H9 (cell line): ENCODE measurements around the gene FAM83E. TPM values are rescaled to one million over a fixed set of nuclear protein-coding genes. Genes with fewer than 3 reads are reported as not detected.

ENCODE experiments used
- DNase-seq: peaks from one replicate; pipeline ENCODE4 v3.0.0-alpha.2; 2017
- H2AFZ ChIP-seq: one replicate; pipeline ENCODE4 v1.6.1; 2013; ENCODE audit warnings: mild to moderate bottlenecking, low read length, control low read depth, moderate library complexity
- H2AK5ac ChIP-seq: 2 replicates; pipeline ENCODE4 v1.6.1; 2013; ENCODE audit warnings: low read length, control low read depth, mixed read lengths; ENCODE audit not compliant: insufficient read length
- H2BK120ac ChIP-seq: one replicate; pipeline ENCODE4 v1.6.1; 2013; ENCODE audit warnings: low read depth, mild to moderate bottlenecking, low read length, control low read depth, inconsistent platforms; ENCODE audit not compliant: poor library complexity, severe bottlenecking
- H2BK12ac ChIP-seq: 2 replicates; pipeline ENCODE4 v1.6.1; 2013; ENCODE audit warnings: low read length, control low read depth, mixed read lengths, low read depth; ENCODE audit not compliant: insufficient read length
- H2BK15ac ChIP-seq: 2 replicates; pipeline ENCODE4 v1.6.1; 2013; ENCODE audit warnings: low read depth, low read length, control low read depth
- H2BK20ac ChIP-seq: one replicate; pipeline ENCODE4 v1.6.1; 2013; ENCODE audit warnings: low read depth, mild to moderate bottlenecking, low read length, control low read depth, inconsistent platforms; ENCODE audit not compliant: poor library complexity, severe bottlenecking
- H2BK5ac ChIP-seq: 2 replicates; pipeline ENCODE4 v1.6.1; 2013; ENCODE audit warnings: low read length, control low read depth, mixed read lengths; ENCODE audit not compliant: insufficient read length
- H3K14ac ChIP-seq: 2 replicates; pipeline ENCODE4 v1.6.1; 2013; ENCODE audit warnings: low read length, control low read depth; ENCODE audit not compliant: insufficient read depth
- H3K18ac ChIP-seq: 2 replicates; pipeline ENCODE4 v1.6.1; 2013; ENCODE audit warnings: low read depth, mild to moderate bottlenecking, mixed read lengths, low read length, control low read depth; ENCODE audit not compliant: insufficient read length
- H3K23ac ChIP-seq: 2 replicates; pipeline ENCODE4 v1.6.1; 2013; ENCODE audit warnings: low read length, control low read depth, mixed read lengths, low read depth; ENCODE audit not compliant: insufficient read length
- H3K23me2 ChIP-seq: 2 replicates; pipeline ENCODE4 v1.6.1; 2013; ENCODE audit warnings: low read depth, mild to moderate bottlenecking, mixed read lengths, low read length, control low read depth; ENCODE audit not compliant: insufficient read length, poor library complexity, severe bottlenecking
- H3K27ac ChIP-seq: 2 replicates; pipeline ENCODE4 v1.5.1; 2013; ENCODE audit warnings: low read length, control low read depth, mixed read lengths, low read depth; ENCODE audit not compliant: insufficient read length
- H3K27me3 ChIP-seq: 2 replicates; pipeline ENCODE4 v1.6.1; 2013; ENCODE audit warnings: low read length, control low read depth, inconsistent platforms; ENCODE audit not compliant: insufficient read depth
- H3K4ac ChIP-seq: 2 replicates; pipeline ENCODE4 v1.6.1; 2013; ENCODE audit warnings: low read depth, mild to moderate bottlenecking, control low read depth, inconsistent platforms, low read length, moderate library complexity
- H3K4me1 ChIP-seq: 2 replicates; pipeline ENCODE4 v1.6.1; 2013; ENCODE audit warnings: low read length, control low read depth, inconsistent platforms; ENCODE audit not compliant: insufficient read depth
- H3K4me2 ChIP-seq: 2 replicates; pipeline ENCODE4 v1.6.1; 2013; ENCODE audit warnings: low read length, control low read depth, mixed read lengths; ENCODE audit not compliant: insufficient read length, insufficient read depth
- H3K56ac ChIP-seq: 2 replicates; pipeline ENCODE4 v1.6.1; 2013; ENCODE audit warnings: low read depth, mild to moderate bottlenecking, mixed read lengths, low read length, control low read depth; ENCODE audit not compliant: insufficient read length
- H3K79me1 ChIP-seq: 2 replicates; pipeline ENCODE4 v1.6.1; 2013; ENCODE audit warnings: low read depth, mild to moderate bottlenecking, moderate library complexity, low read length, control low read depth, inconsistent platforms; ENCODE audit not compliant: insufficient read depth, poor library complexity, severe bottlenecking
- H3K79me2 ChIP-seq: 2 replicates; pipeline ENCODE4 v1.6.1; 2013; ENCODE audit warnings: low read length, control low read depth, inconsistent platforms; ENCODE audit not compliant: insufficient read depth
- H3K9ac ChIP-seq: 2 replicates; pipeline ENCODE4 v1.6.1; 2013; ENCODE audit warnings: low read length, control low read depth, mixed read lengths; ENCODE audit not compliant: insufficient read length; ENCODE audit errors: extremely low read depth
- H3K9me3 ChIP-seq: one replicate; pipeline ENCODE4 v1.6.1; 2013; ENCODE audit warnings: low read depth, low read length, inconsistent platforms; ENCODE audit not compliant: control insufficient read depth
- H3T11ph ChIP-seq: one replicate; pipeline ENCODE4 v1.6.1; 2013; ENCODE audit warnings: mild to moderate bottlenecking, low read length, control low read depth, inconsistent platforms
- H4K20me1 ChIP-seq: one replicate; pipeline ENCODE4 v1.6.1; 2013; ENCODE audit not compliant: control insufficient read depth, insufficient read length, insufficient read depth
- H4K5ac ChIP-seq: 2 replicates; pipeline ENCODE4 v1.6.1; 2013; ENCODE audit warnings: low read depth, mild to moderate bottlenecking, mixed read lengths, low read length, control low read depth; ENCODE audit not compliant: insufficient read length
- H4K8ac ChIP-seq: replicated peaks from 2 replicates; pipeline ENCODE4 v1.6.1; 2013; ENCODE audit warnings: low read length, control low read depth, mixed read lengths, low read depth; ENCODE audit not compliant: insufficient read length
- H4K91ac ChIP-seq: 2 replicates; pipeline ENCODE4 v1.6.1; 2013; ENCODE audit warnings: low read depth, mild to moderate bottlenecking, moderate library complexity, mixed read lengths, low read length, control low read depth; ENCODE audit not compliant: insufficient read length
- H3K27ac Mint-ChIP-seq, 3 experiments: 2 replicates in 2 of 3; 3 replicates in 1 of 3; pipeline ENCODE4 v1.8.0; 2020 to 2021; ENCODE audit warnings: mixed read lengths in 3 of 3, mild to moderate bottlenecking in 1 of 3, moderate library complexity in 1 of 3
- H3K27me3 Mint-ChIP-seq: 2 replicates; pipeline ENCODE4 v1.8.0; 2021; ENCODE audit warnings: low read depth, mild to moderate bottlenecking, moderate library complexity, mixed read lengths
- H3K36me3 Mint-ChIP-seq, 3 experiments: 2 replicates in 2 of 3; 3 replicates in 1 of 3; pipeline ENCODE4 v1.8.0; 2020 to 2021; ENCODE audit warnings: low read depth in 3 of 3, mixed read lengths in 3 of 3; ENCODE audit not compliant: insufficient read depth in 1 of 3
- H3K4me1 Mint-ChIP-seq, 2 experiments: 2 replicates each; pipeline ENCODE4 v1.8.0; 2020; ENCODE audit warnings: mixed read lengths in 2 of 2
- H3K4me3 Mint-ChIP-seq, 2 experiments: 2 replicates in 1 of 2; 3 replicates in 1 of 2; pipeline ENCODE4 v1.8.0; 2020 to 2021; ENCODE audit warnings: mild to moderate bottlenecking in 2 of 2, mixed read lengths in 2 of 2, moderate library complexity in 1 of 2
- H3K9me3 Mint-ChIP-seq, 2 experiments: 2 replicates in 1 of 2; 3 replicates in 1 of 2; pipeline ENCODE4 v1.8.0; 2020; ENCODE audit warnings: mild to moderate bottlenecking in 2 of 2, mixed read lengths in 2 of 2, moderate library complexity in 1 of 2
- WGBS: extraction: QIAGEN DNeasy Blood & Tissue Kit; methylation state at CpG from one replicate; pipeline ENCODE4 v1.1.7; 2013; ENCODE audit warnings: missing lambda C conversion rate, low lambda C conversion rate, mixed read lengths; ENCODE audit not compliant: insufficient read length; ENCODE audit errors: extremely low coverage; 5-methylcytosine and 5-hydroxymethylcytosine counted together
- total RNA-seq: library from RNA; stranded (reverse); gene quantifications from 2 replicates; pipeline ENCODE4 v1.2.1, GENCODE V29; 2021
- TF ChIP-seq, protein P1 (sequence below): fragments of 200-600 bp; sonication (generic); conservative IDR thresholded peaks from 3 replicates; pipeline ENCODE4 v1.8.0; 2021; ENCODE audit warnings: antibody characterized with exemption, mild to moderate bottlenecking

Gene FAM83E
- total RNA-seq, 1 experiment from 2014 or later = 9.2 TPM

DNA sequence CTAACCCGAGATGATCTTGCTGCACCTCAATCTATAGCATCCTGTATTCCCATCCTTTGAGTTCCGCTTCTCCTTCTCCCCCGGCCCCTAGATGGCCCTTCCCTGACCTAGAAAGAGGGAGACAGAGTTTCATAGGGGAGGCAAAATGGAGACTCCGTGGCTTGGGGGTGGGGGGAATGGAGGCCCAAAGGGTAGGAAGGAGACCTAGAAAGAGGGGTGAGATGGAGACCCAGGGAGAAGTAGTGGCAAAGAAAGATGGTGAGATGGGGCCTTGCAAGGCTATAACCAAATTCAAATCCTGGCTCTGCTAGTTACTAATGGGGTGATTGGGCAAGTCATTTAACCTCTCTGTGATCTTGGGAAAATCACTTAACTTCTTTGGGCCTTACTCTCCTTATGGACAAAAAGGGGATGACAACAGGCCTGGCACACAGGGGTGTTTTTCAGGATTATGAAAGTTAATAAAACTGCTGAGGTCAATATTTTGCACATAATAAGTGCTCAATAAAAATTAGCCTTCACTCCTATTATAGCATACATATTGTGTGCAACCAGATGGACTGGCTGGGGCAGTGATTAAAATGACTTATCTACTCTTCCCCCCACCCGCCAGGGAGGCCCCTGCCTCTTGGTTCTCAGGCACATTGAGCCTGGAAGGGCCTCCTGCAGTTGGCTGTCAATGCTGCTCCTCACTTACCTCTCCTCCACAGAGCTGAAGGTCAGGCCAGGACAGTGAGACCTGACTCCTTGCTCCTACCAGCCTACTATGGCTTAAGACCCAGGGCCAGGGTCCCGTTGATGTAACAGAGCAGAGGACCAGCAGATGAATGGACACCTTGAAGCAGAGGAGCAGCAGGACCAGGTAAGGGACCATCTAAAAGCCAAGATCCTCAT lies 5.1 kb upstream of the FAM83E start:
- Histone ChIP-seq H2BK120ac (no peak overlapping the region), H2AK5ac (no peak overlapping the region), H3K23me2 (peaks cover 16% of the 10 kb centered on the region), H3K4me2 (peak overlapping the region; percentile 75), H3K9ac (peak overlapping the region; percentile 80), H2BK12ac (peak overlapping the region; percentile 17), H4K20me1 (no peaks in the 10 kb centered on the region), H4K5ac (peak overlapping the region; percentile 35), H3K27ac (peak overlapping the region; percentile 15), H4K8ac (no peak overlapping the region), H2BK20ac (no peak overlapping the region), H2BK15ac (no peak overlapping the region), H4K91ac (no peak overlapping the region), H3K4me1 (peaks cover 3% of the 10 kb centered on the region; the same call in 1 of the 2 replicates), H3K79me2 (peaks cover 18% of the 10 kb centered on the region), H3K27me3 (no peaks in the 10 kb centered on the region), H3K79me1 (peaks cover 4% of the 10 kb centered on the region), H3K18ac (peak overlapping the region; percentile 80), H2BK5ac (no peak overlapping the region), H3K23ac (no peak overlapping the region), H3K56ac (no peak overlapping the region), H2AFZ (no peak overlapping the region), H3K4ac (no peak overlapping the region), H3K14ac (peak overlapping the region; percentile 79; the same call in 1 of the 2 replicates), H3T11ph (no peak overlapping the region), H3K9me3 (no peaks in the 10 kb centered on the region)
- DNase-seq = peak; percentile 30
- TF ChIP-seq, protein P1, sequence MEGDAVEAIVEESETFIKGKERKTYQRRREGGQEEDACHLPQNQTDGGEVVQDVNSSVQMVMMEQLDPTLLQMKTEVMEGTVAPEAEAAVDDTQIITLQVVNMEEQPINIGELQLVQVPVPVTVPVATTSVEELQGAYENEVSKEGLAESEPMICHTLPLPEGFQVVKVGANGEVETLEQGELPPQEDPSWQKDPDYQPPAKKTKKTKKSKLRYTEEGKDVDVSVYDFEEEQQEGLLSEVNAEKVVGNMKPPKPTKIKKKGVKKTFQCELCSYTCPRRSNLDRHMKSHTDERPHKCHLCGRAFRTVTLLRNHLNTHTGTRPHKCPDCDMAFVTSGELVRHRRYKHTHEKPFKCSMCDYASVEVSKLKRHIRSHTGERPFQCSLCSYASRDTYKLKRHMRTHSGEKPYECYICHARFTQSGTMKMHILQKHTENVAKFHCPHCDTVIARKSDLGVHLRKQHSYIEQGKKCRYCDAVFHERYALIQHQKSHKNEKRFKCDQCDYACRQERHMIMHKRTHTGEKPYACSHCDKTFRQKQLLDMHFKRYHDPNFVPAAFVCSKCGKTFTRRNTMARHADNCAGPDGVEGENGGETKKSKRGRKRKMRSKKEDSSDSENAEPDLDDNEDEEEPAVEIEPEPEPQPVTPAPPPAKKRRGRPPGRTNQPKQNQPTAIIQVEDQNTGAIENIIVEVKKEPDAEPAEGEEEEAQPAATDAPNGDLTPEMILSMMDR = 0 out of 3 replicates have a peak, but pooled peaks have one; percentile 9
- peaks cover 40 to 50% of the 10 kb centered on the region in 2 experiments for H3K4me1 Mint-ChIP-seq
- H3K9me3 Mint-ChIP-seq = no peaks in the 10 kb centered on the region; a peak in 1 of 5 replicates
- no CpG with 5 or more reads among the region's 6 CpGs for WGBS
- peak overlapping the region; percentile 97 to 99 for H3K4me3 Mint-ChIP-seq
- H3K36me3 Mint-ChIP-seq = peaks cover 35 to 52% (median 50%) of the 10 kb centered on the region in 3 experiments
- H3K27me3 Mint-ChIP-seq = no peaks in the 10 kb centered on the region; the same call in 1 of the 2 replicates
- H3K27ac Mint-ChIP-seq = peak overlapping the region; percentile 96 to 100 (median 99)
